ENCODE results near the gene GNAI2. TPM values are rescaled to one million over a fixed set of nuclear protein-coding genes. Genes with fewer than 3 reads are reported as not detected.
A peak's percentile ranks its signal among the peaks of the same experiment; 100 is the strongest.

GNAI2 gene
- total RNA-seq, 2 experiments from 2014 or later, result 238 to 242 TPM

- H3K4me1 Mint-ChIP-seq (ENCODE audit: low read depth), result peaks cover 56% of the 10 kb centered on the region
- no peak overlapping the region for H3K4me3 Mint-ChIP-seq
- CTCF ChIA-PET, result interaction anchor here (0.6 to 6.2 kb wide), 7 partner anchors 9 to 56 kb away, joined by 3 to 94 read pairs (median 5); no protein-coding TSS in a partner anchor
- DNase-seq (no peak), ATAC-seq (no peak)
- H3K9me3 Mint-ChIP-seq, result no peaks in the 10 kb centered on the region
- intact Hi-C loops (cut with micrococcal nuclease), result no loop called here
- no peak for TF ChIP-seq CTCF (IDR thresholded peaks at IDR 0.05)
- POLR2A ChIA-PET, result interaction anchor here (0.8 to 3.1 kb wide), 7 partner anchors 11 to 44 kb away, joined by 3 to 29 read pairs (median 4); partner anchors contain the start of genes GNAI2 and IFRD2
- H3K27me3 Mint-ChIP-seq, result no peaks in the 10 kb centered on the region
- peak overlapping the region; percentile 93 for H3K27ac Mint-ChIP-seq
- H3K36me3 Mint-ChIP-seq (ENCODE audit: low read depth), result peaks cover 24% of the 10 kb centered on the region
Observed at GRCh38 chr3:50248387-50248786, 12.4 kb downstream of the GNAI2 start.

GRCh38 chr3:50249457-50249856 is 13.5 kb downstream of the GNAI2 start:
- DNase-seq, result no peak
- intact Hi-C loops (cut with micrococcal nuclease), result no loop called here
- Mint-ChIP-seq H3K36me3 (ENCODE audit: low read depth) (peaks cover 21% of the 10 kb centered on the region), H3K27ac (peak overlapping the region; percentile 87), H3K27me3 (no peaks in the 10 kb centered on the region), H3K4me1 (ENCODE audit: low read depth) (peaks cover 48% of the 10 kb centered on the region), H3K9me3 (no peaks in the 10 kb centered on the region), H3K4me3 (no peak overlapping the region)
- ATAC-seq, result no peak
- TF ChIP-seq CTCF (IDR thresholded peaks at IDR 0.05), result no peak
- CTCF ChIA-PET, result interaction anchor here (1.2 to 6.2 kb wide), 6 partner anchors 8 to 57 kb away, joined by 3 to 94 read pairs (median 6); no protein-coding TSS in a partner anchor
- POLR2A ChIA-PET, result interaction anchor here (1.1 to 2.1 kb wide), 6 partner anchors 8 to 43 kb away, joined by 3 to 5 read pairs (median 4); partner anchors contain the start of genes GNAI2 and IFRD2

DNA sequence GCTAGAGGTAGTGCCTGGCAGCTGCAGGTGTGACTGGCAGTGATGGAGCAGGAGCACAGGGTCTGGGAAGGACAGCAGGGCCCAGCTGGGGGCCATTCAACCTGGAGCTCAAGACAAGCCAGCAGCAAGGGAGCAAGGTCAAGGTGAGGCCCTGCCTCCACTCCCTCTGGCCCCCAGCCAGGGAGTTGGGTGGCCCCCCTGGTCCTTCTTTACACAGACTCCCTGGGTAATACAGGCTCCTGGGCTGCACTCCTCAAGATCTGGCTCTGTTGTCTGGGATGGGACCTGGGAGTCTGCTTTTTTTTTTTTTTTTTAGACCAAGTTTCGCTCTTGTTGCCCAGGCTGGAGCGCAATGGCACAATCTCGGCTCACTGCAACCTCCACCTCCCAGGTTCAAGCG is 14.5 kb downstream of the GNAI2 start:
- no peak for TF ChIP-seq CTCF (IDR thresholded peaks at IDR 0.05)
- CTCF ChIA-PET, result interaction anchor here (0.8 to 6.2 kb wide), 6 partner anchors 7 to 58 kb away, joined by 3 to 94 read pairs (median 5); no protein-coding TSS in a partner anchor
- intact Hi-C loops (cut with micrococcal nuclease), result no loop called here
- H3K4me3 Mint-ChIP-seq, result no peak overlapping the region
- POLR2A ChIA-PET, result interaction anchor here (1.3 to 1.5 kb wide), 2 partner anchors 8 to 15 kb away, joined by 4 read pairs; partner anchors contain the start of gene GNAI2
- H3K4me1 Mint-ChIP-seq (ENCODE audit: low read depth), result peaks cover 40% of the 10 kb centered on the region
- peak overlapping the region; percentile 87 for H3K27ac Mint-ChIP-seq
- DNase-seq (no peak), ATAC-seq (no peak)
- no peaks in the 10 kb centered on the region for H3K9me3 Mint-ChIP-seq
- H3K36me3 Mint-ChIP-seq (ENCODE audit: low read depth), result peaks cover 21% of the 10 kb centered on the region
- H3K27me3 Mint-ChIP-seq, result no peaks in the 10 kb centered on the region

DNA sequence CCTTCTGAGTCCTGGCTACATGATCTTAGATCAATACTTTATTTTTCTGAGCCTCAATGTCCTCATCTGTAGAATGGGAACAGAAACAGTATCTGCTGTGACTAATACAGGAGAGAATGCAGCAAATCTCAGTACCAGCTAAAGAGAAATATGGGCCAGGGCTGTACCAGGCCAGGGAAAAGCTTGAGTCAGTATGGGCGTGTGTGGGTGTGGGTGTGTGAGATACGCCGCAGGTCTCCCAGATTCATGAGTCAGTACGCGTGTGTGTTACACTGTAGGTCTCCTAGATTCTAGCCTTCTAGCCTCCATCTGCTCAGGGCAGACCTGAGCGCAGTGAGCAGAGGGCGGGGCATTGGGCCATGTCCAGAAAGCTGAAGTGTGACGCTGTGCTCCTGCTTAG is 15.2 kb downstream of the GNAI2 start:
- POLR2A ChIA-PET, result interaction anchor here (0.7 to 1.0 kb wide), 5 partner anchors 10 to 26 kb away, joined by 3 read pairs; no protein-coding TSS in a partner anchor
- H3K36me3 Mint-ChIP-seq (ENCODE audit: low read depth), result peaks cover 24% of the 10 kb centered on the region

More for the DNA sequence above, 15.2 kb downstream of the GNAI2 start:
- ATAC-seq (peak; percentile 12), DNase-seq (peak; percentile 75)
- Mint-ChIP-seq H3K4me1 (ENCODE audit: low read depth) (peaks cover 37% of the 10 kb centered on the region), H3K4me3 (no peak overlapping the region), H3K27me3 (no peaks in the 10 kb centered on the region), H3K9me3 (no peaks in the 10 kb centered on the region), H3K27ac (peak overlapping the region; percentile 87)
- CTCF ChIA-PET, result interaction anchor here (0.9 to 6.2 kb wide), 4 partner anchors 6 to 57 kb away, joined by 4 to 94 read pairs (median 8); no protein-coding TSS in a partner anchor
- no peak for TF ChIP-seq CTCF (IDR thresholded peaks at IDR 0.05)
- intact Hi-C loops (cut with micrococcal nuclease), result no loop called here
